SK-N-SH treated with all-trans-retinoic acid at 6 μM for 48 hours (cell line): ENCODE measurements around the gene AFDN.

Experiments
- TOX ChIP-seq: fragments of 250-450 bp; sonication (Bioruptor Pico); IDR thresholded peaks from 2 replicates; pipeline ENCODE4 v1.8.0; 2021; ENCODE audit warnings: mild to moderate bottlenecking, moderate library complexity, borderline replicate concordance
- ZFP30 ChIP-seq: fragments of 450-650 bp; formaldehyde crosslinking; IDR thresholded peaks from 2 replicates; pipeline ENCODE4 v1.5.0; 2022; ENCODE audit warnings: mild to moderate bottlenecking, moderate library complexity

DNA sequence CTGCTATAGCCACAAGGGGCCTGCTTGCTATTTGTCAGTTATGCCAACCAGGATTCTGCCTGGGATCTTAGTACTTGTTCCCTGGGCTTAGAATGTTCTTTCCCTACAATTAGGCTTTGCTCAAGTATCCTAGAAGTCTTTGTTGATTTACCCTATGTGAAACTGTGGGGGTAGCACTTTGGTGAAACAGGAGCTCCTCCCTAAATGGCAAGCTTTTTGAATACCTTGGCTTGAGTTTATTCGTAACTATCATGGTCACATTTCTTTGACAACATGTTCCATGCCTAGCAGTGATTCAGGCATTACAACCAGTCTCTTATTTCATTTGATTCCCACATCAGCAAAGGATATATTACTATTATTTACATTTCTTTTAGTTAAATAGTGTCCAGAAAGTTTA is 21.2 kb downstream of the AFDN start:
- no peak for TF ChIP-seq ZFP30
- no peak for TF ChIP-seq TOX (CRISPR knock-in tag)
